Left ventricle myocardium inferior (tissue), 1 donor: ENCODE results near the gene CD1E. TPM values are rescaled to one million over a fixed set of nuclear protein-coding genes. Genes with fewer than 3 reads are reported as not detected.
"Not testable (repeated sequence)": the region's sequence is repeated elsewhere in the genome, so short reads cannot be mapped to it uniquely, and the experiment has no call there.

Experiments used
- DNase-seq: peaks from one replicate; pipeline ENCODE4 v3.0.0-alpha.2; 2020
- H3K27ac ChIP-seq: fragments of 200-600 bp; replicated peaks from 2 replicates; pipeline ENCODE4 v1.8.0; 2021
- H3K27me3 ChIP-seq: fragments of 200-600 bp; 2 replicates; pipeline ENCODE4 v1.8.0; 2021; ENCODE audit warnings: low read depth
- H3K36me3 ChIP-seq: fragments of 200-600 bp; 2 replicates; pipeline ENCODE4 v1.8.0; 2021
- H3K4me1 ChIP-seq: fragments of 200-600 bp; 2 replicates; pipeline ENCODE4 v1.8.0; 2021
- H3K4me3 ChIP-seq: fragments of 200-600 bp; 2 replicates; pipeline ENCODE4 v1.8.0; 2021; ENCODE audit warnings: mild to moderate bottlenecking, moderate library complexity
- H3K9me3 ChIP-seq: fragments of 200-600 bp; replicated peaks from 2 replicates; pipeline ENCODE4 v1.8.0; 2021
- CTCF ChIP-seq: fragments of 200-600 bp; IDR thresholded peaks from 2 replicates; pipeline ENCODE4 v1.8.0; 2021; ENCODE audit warnings: antibody characterized with exemption, mild to moderate bottlenecking, borderline replicate concordance
- intact Hi-C: fragments of 100-400 bp; cut with micrococcal nuclease; formaldehyde crosslinking; loops from one replicate; pipeline ENCODE4 v1.11.0; 2022
- total RNA-seq: library from RNA; stranded (reverse); fragmentation: NEBNext Ultra II Directional; extraction: Animal tissue kit (Norgen Biotek cat#: 25700); gene quantifications from one replicate; pipeline ENCODE4 v1.2.1, GENCODE V29; 2021
- donor health status: DM: no; HTN: yes; CAD: no; lungs with severe emphysema.

Gene CD1E
- total RNA-seq, 1 donor from 2014 or later: not detected

GRCh38 chr1:158331106-158331425, 22.6 kb upstream of the CD1E start:
- intact Hi-C loops: no loop called here
- no peak for TF ChIP-seq CTCF
- Histone ChIP-seq H3K4me3 (no peak overlapping the region), H3K9me3 (no peaks in the 10 kb centered on the region), H3K36me3 (no peaks in the 10 kb centered on the region), H3K27ac (no peak overlapping the region), H3K27me3 (peaks cover 13% of the 10 kb centered on the region), H3K4me1 (no peaks in the 10 kb centered on the region)
- no peak for DNase-seq

GRCh38 chr1:158331481-158332150, 22.1 kb upstream of the CD1E start, which contains the start of gene CD1B:
Gene CD1B (minus strand): TSS chr1:158331531. CDS start chr1:158331423, 108 bp downstream.
- H3K9me3 ChIP-seq: no peaks in the 10 kb centered on the region
- no peak for DNase-seq
- TF ChIP-seq CTCF: no peak
- intact Hi-C loops: no loop called here
- peaks cover 16% of the 10 kb centered on the region for H3K27me3 ChIP-seq
- H3K4me1 ChIP-seq: no peaks in the 10 kb centered on the region
- no peak within 1 kb of the TSS for H3K4me3 ChIP-seq
- no peaks in the 10 kb centered on the region for H3K36me3 ChIP-seq
- H3K27ac ChIP-seq: no peak within 1 kb of the TSS

- no peak overlapping the region for H3K4me3 ChIP-seq
- H3K27ac ChIP-seq: no peak overlapping the region
- intact Hi-C loops: no loop called here
- H3K27me3 ChIP-seq: peaks cover 16% of the 10 kb centered on the region
- no peak for DNase-seq
- peaks cover 13% of the 10 kb centered on the region for H3K9me3 ChIP-seq
- no peak for TF ChIP-seq CTCF
- no peaks in the 10 kb centered on the region for H3K4me1 ChIP-seq
- no peaks in the 10 kb centered on the region for H3K36me3 ChIP-seq
Observed at GRCh38 chr1:158333405-158334155, 20.1 kb upstream of the CD1E start.

- no peaks in the 10 kb centered on the region for H3K36me3 ChIP-seq
- intact Hi-C loops: no loop called here
- TF ChIP-seq CTCF: no peak
Observed at GRCh38 chr1:158334526-158335212, 19.0 kb upstream of the CD1E start.

GRCh38 chr1:158335213-158335532, 18.5 kb upstream of the CD1E start:
- no peak for DNase-seq
- no peak for TF ChIP-seq CTCF
- Histone ChIP-seq H3K27ac (no peak overlapping the region), H3K27me3 (peaks cover 16% of the 10 kb centered on the region), H3K36me3 (no peaks in the 10 kb centered on the region), H3K4me3 (no peak overlapping the region), H3K4me1 (no peaks in the 10 kb centered on the region), H3K9me3 (peaks cover 26% of the 10 kb centered on the region)
- intact Hi-C loops: no loop called here

More at GRCh38 chr1:158334526-158335212, 19.0 kb upstream of the CD1E start:
- Histone ChIP-seq H3K4me3 (no peak overlapping the region), H3K27ac (no peak overlapping the region), H3K27me3 (peaks cover 16% of the 10 kb centered on the region), H3K4me1 (no peaks in the 10 kb centered on the region), H3K9me3 (peaks cover 21% of the 10 kb centered on the region)
- DNase-seq: no peak

- intact Hi-C loops, H3K36me3 ChIP-seq, H3K4me1 ChIP-seq, DNase-seq, H3K4me3 ChIP-seq, H3K27ac ChIP-seq: not testable (repeated sequence)
- Histone ChIP-seq H3K27me3 (peaks cover 16% of the 10 kb centered on the region), H3K9me3 (peaks cover 34% of the 10 kb centered on the region)
Observed at GRCh38 chr1:158336413-158336812, 17.3 kb upstream of the CD1E start.

- H3K36me3 ChIP-seq, H3K4me3 ChIP-seq, H3K4me1 ChIP-seq, H3K27me3 ChIP-seq, DNase-seq, H3K27ac ChIP-seq, intact Hi-C loops: not testable (repeated sequence)
- peaks cover 36% of the 10 kb centered on the region for H3K9me3 ChIP-seq
Observed at GRCh38 chr1:158348946-158349345, 4.7 kb upstream of the CD1E start.
